CD4-positive, alpha-beta T cell treated with Interleukin-15 for 1 hour (primary cell): ENCODE measurements around the gene WSCD2.

Experiments
- DNase-seq: peaks from one replicate; pipeline ENCODE4 v3.0.0-alpha.2; 2020

Gene WSCD2

GRCh38 chr12:108271951-108272872 lies 143.1 kb downstream of the WSCD2 start:
- DNase-seq = no peak

- DNase-seq = no peak
Measured at GRCh38 chr12:108273217-108273616, 144.1 kb downstream of the WSCD2 start.

GRCh38 chr12:108277613-108278012 lies 148.5 kb downstream of the WSCD2 start:
- DNase-seq = no peak

GRCh38 chr12:108282160-108282559 lies 153.1 kb downstream of the WSCD2 start:
- DNase-seq = no peak

- DNase-seq = no peak
Measured at GRCh38 chr12:108282676-108283075, 153.6 kb downstream of the WSCD2 start.

GRCh38 chr12:108284163-108284562 lies 155.1 kb downstream of the WSCD2 start:
- DNase-seq = no peak

GRCh38 chr12:108285016-108285415 lies 155.9 kb downstream of the WSCD2 start:
- DNase-seq = no peak

GRCh38 chr12:108287227-108287626 lies 158.1 kb downstream of the WSCD2 start:
- no peak for DNase-seq

GRCh38 chr12:108289350-108290161 lies 160.5 kb downstream of the WSCD2 start:
- no peak for DNase-seq

GRCh38 chr12:108295641-108296040 lies 166.6 kb downstream of the WSCD2 start:
- DNase-seq = no peak

GRCh38 chr12:108296945-108297344 lies 167.9 kb downstream of the WSCD2 start:
- no peak for DNase-seq

- no peak for DNase-seq
Measured at GRCh38 chr12:108297424-108297823, 168.3 kb downstream of the WSCD2 start.

GRCh38 chr12:108297895-108298760 lies 169.0 kb downstream of the WSCD2 start:
- no peak for DNase-seq

- DNase-seq = no peak
Measured at GRCh38 chr12:108298761-108299275, 169.7 kb downstream of the WSCD2 start.

- no peak for DNase-seq
Measured at GRCh38 chr12:108299516-108299915, 170.4 kb downstream of the WSCD2 start.
